Measurements from ENCODE around the gene HES6.

Gene HES6

DNA sequence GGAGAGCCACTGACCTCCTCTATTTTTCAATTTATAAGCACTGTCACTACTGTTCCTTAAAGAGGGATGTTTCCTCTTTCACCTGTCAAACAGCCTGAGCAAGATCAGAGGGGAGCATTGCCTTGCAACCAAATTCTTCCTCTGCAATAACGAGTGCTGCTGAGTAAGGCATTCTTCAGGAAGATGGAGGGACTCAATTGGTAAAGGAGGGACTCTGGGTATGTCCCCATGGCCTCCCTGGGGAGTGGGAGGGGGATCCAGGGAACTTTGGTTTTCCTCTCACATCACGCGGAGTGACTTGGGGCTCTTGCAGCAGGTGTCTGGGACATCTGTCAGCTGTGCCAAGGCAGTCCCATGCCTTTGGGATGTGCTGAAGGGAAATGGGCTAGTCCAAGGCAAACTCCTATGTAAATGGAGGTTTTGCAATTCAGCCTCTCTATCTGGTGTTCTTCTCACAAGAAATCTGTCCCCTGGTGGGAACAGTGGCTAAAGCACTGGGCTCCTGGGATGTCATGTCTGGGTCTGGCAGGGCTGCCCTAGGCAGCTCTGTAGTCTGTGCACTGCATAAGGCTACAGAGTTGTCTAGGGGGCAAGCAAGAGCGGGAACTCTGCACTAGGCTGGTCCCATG lies 14.4 kb upstream of the HES6 start:
- DNase-seq (ENCODE audit: low spot score): no peak

DNA sequence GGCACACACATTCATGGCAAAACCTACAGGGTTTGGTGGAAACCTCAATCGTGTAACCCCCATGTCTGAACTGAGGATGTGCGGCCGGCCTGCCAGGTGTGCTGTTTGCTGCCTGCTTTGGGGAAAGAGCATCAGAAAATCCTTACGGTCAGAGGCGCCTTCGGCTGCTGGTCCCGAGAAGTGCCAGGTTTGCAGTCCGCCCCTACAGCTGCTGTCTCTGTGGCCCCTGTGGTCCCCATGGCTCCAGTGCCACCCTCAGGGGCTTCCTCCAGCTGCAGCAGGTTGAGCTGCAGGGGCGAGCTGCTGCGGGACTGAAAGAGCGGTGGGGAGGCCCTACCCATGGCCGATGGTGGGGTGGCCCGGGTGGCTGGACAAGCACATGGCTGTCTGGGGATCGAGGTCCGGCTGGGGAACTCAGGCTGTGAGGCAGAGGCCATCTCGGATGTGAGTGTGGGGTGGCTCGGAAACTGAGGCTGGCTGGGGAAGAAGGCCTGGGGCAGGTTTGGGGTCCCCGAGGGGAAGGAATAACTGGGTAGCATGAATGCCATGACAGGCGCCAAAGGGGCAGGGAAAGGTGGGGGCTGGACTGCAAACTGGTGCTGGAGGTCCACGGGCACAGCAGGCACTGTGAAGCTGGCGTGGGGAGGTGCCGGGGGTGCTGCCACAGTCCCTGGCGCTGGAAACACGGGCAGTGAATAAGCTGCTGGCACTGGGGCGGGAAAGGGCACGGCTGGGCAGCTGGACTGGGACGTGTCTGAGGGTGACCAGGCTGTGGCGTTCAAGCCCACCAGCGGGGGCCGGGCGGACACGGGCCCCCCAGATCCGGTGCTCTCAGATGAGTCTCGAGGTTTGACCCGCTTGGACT lies 13.2 kb upstream of the HES6 start:
- DNase-seq (ENCODE audit: low spot score): no peak

DNA sequence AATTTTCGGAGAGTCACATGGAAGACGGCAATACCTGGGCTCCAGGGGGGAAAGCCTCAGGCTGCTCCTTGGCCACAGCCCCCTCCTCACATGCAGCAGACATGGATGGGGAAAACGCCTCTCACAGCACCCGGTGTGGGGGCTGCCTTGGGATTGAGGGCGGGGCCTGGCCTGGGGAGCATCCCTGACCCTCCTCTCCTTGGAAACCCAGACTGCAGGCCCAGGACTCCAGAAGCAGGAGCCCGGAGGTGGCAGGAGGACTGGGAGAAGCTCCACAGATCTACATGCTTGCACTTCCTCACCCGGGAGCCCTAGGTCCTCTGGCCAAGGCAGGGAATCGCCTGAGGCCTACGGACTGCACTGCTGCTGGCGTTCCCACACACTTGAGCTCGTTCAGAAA lies 12.1 kb upstream of the HES6 start:
- no peak for DNase-seq (ENCODE audit: low spot score)

DNA sequence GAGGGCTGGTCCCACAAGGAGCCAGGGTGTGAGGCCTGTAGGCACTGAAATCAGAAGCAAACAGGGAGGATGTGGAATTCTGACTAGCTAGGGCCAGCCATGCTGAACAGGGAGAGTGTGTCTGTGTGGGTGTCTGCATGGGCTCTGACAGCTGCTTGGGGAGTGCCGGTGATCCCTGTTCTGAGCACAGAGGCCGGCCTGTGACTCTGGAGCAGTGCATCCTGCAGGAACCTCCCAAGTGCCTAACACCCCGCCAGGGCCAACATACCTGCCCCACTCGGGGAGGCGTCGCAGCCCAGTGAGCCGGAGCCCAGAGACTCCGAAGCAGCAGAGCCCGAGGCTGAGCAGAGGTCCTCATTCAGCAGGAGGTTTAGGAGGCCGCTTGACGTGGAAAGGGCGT lies 11.5 kb upstream of the HES6 start:
- no peak for DNase-seq (ENCODE audit: low spot score)

DNA sequence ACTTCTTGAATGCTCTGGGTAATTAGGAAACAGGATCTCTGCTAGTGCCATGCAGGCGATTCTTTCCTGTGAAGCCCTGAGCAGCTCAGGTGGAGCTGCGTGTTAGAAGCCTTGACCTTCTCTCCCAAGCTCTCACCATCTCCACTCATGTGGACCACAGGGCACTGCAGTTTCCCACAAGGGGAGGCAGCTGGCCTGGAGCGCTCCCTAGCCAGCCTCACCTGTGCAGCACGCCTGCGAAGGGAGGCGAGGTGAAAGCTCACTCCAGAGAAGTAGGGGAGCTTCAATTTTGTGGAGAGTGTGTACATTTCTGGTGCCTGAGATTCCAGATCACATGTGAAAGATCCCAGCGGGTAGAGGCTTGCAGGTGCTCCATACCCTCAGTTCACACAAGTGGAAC lies 11.1 kb upstream of the HES6 start:
- DNase-seq (ENCODE audit: low spot score): no peak

DNA sequence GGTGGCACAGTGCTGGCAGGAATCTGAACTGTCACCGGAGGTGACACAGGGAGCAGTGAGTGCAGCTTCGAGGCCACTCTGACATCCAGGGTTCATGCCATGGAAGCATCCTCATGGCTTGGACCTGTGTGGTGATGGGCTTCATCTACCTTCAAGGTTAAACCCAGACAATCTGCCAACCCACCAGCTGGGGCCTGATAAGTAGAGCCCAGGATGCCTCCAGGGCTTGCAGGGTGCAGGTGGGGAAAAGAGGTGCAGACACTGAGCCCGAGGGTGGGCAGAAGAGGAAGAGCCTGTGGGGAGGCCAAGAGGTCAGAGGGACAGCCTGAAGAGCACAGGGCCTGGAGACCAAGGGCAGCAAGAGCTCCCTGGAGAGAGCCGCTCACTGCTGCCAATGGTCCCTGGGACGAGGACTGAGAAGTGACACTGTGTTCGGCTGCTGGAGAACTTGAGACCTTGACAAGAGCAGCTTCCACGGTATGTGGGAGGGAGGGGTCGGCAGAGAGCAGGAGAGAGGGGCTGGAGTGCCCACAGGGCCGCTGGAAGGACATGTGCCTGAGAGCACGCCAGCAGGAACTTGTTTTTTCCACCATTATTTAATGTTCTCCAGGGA lies 8.1 kb upstream of the HES6 start:
- no peak for DNase-seq (ENCODE audit: low spot score)

DNA sequence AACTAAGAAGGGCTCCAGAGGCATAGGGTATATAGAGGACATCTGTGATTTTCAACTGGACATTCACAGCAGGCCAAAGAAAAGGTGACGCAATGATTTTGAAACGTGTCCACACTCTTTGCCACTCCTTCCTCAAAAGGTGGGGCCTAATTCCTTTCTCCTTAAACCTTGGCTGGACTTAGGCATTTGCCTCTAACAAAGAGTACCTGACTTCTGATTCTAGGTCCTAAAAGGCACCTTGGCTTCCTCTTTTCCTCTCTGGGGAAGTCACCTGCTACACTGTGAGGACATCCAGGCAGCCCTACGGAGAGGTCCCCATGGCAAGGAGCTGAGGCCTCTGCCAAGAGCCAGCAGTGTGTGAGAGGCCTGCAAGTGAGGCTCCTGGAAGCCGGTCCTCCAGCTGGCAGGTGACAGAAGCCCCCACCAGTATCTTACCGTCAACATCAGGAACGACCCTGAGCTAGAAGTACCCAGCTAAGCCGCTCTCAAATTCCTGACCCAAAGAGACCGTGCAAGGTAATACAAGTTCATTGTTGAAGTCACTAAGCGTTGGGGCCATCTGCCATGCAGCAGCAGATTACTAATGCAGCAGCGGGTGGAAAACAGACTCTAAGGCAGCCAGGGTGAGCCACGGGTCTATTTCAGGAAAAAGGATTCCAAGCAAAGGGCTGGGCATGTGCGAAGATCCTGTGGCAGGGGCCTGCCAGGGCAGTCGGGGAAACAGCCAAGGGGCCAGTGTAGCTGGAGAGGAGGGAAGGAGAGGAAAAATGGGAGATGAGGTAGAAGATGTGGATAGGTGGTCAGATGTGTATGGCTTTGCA lies 7.4 kb upstream of the HES6 start:
- DNase-seq (ENCODE audit: low spot score): no peak

DNA sequence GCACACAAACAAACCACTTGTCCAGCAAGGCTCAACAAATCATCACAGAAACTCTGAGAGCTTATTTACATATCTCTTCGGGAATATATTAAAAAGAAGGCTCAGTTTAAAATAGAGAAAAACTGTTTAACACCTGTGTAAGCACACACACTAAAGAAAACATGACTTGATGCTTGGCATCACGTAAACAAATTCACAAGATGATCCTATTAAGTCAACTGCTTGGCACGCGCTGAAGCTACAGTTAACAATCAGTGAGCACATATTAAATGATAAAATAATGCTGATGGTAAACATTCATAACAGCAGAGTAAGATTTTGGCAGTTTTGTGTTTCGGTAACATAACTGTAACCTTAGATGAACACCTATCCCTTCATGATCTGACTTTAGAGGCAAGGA lies 4.3 kb upstream of the HES6 start:
- DNase-seq (ENCODE audit: low spot score): no peak

DNA sequence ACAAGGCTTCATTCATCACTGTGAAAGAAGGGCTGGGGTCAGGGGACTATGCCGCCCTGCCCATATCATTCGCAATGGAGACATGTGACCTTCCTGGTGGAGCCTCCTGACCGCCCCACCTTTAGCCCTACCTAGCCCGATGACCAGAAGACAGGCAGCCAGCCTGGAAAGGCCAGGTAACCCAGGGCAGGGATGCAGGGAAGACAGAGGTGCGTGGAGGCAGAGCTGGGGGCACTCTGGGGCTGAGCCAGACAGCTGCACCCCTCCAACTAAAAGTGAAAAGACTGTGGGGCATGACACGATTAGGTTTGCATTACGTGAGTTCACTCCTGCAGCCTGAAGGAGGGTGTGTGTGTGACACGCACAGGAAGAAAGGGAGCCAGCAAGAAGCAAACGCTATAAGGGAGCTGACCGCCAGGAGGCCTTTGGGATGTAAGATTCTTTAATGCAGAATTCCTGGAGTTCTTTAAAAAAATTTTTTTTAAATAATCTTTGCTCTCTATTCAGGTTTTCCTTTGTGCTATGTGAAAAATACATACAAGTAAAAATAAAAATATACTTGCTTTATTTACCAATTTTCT lies 3.7 kb upstream of the HES6 start:
- no peak for DNase-seq (ENCODE audit: low spot score)

DNA sequence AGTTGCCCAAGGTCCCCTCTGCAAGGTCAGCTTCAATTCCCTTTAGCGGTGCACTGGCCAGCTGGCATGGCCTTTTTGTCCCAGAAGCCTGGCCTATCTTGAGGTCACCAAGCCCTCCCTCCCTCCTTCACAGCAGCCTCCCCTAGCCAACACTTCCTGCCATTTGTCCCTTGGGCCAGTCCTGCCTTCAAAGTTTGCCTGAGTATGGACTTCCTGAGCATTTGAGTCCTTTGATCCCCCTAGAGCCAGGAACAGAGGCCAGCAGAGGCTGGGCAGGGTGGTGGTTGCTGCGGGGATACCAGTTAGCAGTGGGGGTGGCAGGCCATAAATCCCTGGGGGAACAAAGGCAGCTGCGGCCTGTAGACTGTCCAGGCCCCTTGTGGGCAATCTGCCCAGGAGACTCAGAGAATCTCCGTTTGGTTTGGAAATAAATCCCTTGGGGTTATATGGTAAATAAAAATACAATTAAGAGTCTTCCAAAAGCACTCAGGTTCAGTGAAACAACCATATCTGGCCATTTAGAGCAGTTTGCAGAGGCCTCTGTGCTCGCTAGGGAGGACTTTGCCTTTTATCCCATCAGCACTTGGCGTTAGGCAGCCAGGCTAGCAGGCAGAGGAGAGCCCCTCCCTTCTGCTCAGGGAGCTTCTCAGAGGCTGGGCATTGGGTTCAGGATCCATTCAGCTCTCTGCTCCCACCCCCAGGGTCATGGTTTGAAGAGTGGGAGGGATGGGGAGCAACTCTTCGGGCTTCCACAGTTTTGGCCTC lies 3.1 kb upstream of the HES6 start:
- DNase-seq (ENCODE audit: low spot score): no peak

DNA sequence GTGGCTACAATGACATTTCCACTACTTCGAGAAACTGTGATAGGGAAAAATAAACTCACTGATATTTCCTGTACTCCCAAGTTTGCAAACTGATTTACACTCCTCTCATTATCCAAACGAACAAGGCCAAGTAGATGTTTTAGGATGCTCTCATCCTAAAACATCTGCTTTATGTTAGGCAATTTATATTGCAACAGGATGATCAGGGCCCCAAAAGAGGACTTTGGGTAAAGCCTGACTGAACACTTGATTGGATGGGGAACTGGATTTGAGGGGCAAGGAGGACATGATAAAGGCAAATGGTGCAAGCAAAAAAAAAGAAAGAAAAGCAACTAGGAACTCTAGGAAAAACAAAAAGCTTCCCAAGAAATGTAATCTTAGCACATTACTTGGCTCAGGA lies 2.1 kb upstream of the HES6 start:
- DNase-seq (ENCODE audit: low spot score): no peak

DNA sequence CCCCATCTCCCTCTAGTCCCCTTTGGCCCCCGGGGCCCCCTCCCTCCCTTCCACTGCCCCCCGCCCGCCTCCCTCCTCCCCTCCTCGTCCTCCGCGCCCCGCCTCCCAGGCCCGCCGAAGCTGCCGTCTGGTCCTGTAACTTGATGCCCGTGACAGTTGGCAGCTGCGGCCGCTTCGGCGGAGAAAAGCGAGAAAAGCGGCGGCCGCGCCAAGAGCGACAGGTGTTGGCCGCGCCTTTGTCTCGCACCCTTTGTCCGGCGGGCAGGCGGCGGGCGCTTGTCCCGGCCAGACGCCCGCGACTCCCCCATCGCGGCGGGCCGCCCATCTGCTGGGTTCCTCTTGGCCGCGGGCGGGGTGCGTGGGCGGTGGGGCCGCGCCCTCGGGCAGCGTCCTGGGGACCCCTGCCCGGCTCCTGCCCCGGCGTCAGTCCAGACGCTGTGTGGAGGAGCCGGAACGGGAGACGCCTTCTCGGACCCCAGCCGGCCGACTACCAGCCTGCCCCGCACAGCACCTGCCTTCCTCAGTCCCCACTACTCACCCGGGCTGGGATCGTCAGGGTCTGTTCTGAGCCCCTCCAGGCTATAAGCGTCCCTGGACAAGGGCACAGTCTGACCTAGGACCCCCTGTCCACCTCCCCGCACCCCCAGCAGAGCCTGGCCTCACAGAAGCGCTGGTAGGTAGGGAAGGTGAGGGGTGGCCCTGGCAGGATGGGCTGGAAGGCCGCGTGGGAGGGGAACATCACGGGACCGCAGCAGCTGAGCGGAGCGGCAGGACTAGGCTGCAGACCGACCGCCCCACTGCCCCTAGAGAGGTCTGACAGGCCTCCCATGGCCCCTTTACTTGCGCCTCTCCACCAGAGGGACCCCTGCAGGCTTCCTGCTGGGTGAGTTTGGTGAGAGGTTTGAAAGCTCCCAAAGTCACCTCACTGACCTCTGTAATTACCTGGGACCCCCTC lies 1.2 kb upstream of the HES6 start:
- no peak for DNase-seq (ENCODE audit: low spot score)

DNA sequence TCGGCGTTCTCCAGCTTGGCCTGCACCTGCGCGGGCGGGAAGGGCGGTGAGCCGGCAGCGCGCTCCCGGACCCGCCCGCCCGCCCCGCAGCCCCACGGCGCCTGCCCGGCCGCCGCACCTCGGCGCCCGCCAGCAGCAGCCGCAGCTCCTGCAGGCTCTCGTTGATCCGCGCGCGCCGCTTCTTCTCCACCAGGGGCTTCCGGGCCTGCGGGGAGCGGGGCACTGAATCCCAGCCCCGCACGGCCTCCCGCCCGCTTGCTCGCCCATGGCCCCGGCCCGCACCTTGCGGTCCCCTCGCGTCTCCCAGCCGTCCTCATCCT lies 335 bp downstream of the HES6 start:
- DNase-seq (ENCODE audit: low spot score): no peak

DNA sequence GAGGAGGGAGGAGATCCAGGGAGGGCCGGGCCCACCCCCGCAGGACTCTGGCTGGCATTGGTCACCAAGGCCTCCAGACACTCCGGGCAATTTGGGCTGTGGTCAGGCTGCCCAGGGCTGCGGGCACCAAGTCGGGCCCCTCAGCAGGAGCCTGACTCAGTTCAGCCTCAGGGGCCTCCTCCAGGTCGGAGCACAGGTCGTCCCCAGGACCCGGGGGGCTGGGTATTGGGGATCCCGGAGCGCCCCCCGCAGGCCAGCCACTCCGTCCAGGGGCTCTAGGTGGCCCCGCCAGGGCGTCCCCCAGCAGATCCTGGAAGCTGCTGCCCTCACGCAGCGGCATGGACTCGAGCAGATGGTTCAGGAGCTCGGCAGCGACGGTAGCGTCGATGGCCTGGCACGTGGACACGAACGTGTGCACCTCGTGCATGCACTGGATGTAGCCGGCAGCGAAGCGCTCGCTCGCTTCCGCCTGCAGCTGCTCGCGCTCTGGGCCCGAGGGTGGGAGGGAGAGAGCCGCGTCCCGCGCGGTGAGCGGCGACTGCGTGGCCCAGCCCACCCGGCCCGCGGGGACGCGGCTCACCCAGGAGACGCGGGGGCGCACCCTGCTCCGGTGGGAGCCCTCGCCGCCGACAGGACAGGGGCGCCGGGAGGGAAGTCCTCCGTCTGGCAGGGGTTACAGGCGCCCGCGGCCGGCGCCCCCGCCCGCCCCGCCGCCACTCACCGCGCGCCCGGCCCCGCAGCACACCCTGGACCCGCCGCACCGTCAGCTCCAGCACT lies 884 bp downstream of the HES6 start:
- peak; percentile 30 for DNase-seq (ENCODE audit: low spot score)

DNA sequence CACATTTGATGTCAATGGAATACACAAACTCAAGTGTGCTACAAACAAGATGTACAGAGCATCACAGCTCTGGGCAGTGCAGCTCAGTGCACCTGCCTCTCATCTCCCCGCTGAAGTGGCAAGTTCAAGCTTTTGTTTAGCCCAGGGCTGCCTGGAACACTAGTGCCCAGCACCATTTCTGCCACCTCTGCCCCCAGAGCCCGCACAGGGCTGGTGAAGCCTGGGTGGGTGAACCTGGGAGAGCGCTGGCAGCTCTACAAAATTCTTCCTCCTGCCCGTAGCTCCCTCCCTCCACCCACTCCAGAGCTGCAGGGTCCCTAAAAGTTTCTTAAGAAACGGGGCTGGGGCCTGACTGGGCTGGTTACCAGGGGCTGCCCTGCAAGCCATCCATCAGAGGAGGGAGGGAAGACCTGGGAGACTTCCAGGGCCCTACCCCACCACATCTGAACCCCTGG lies 1.5 kb downstream of the HES6 start:
- no peak for DNase-seq (ENCODE audit: low spot score)

DNA sequence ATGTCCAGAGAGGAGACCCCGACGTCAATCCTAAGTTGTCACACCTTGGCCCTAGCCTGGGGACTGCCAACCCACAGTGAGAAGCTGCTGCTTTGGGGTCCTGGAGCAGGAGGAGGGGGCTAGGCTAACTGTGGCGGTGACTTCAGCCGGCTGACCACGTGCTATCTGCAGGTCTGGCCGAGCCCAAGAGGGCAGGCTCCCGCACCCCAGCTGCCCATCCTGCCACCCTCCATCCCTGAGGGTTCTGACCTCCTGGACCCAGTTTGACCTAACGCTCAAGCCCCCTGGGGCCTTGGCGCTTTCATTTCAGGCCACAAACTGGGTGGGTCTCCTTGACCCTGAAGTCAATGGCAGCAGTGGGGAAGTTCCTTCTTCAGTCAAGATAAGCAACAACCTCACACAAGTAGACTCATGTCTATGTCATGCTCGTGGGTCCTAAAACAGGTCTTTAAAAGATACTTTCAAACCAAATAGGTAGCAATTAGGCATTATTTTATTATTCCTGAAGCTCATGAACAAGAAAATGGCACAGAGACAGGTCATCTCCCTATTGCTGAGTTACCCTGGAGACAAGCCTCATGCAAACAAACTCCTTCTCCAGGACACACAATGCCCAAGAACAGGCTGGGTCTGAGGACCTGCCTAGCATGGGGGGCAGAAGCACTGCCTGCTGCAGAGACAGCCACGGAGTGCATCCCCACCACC lies 2.3 kb downstream of the HES6 start:
- no peak for DNase-seq (ENCODE audit: low spot score)

DNA sequence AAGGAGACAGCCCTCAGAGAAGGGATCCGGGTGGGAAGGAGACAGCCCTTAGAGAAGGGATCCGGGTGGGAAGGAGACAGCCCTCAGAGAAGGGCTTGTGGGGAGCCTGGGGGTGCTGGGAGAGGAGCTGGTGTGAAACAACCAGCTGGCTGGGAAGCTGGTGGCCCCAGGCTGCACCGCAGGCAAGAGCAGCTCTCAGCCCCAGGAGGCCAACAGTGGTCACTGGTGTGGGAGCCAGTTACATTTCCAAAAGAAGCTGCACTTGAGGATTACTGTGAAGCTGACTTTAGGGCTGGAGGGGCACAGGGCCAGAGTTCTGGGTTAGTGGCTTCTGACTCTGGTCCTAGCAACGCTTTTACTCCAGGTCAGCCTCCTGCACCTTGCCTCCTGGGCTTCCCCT lies 3.3 kb downstream of the HES6 start:
- DNase-seq (ENCODE audit: low spot score): no peak

DNA sequence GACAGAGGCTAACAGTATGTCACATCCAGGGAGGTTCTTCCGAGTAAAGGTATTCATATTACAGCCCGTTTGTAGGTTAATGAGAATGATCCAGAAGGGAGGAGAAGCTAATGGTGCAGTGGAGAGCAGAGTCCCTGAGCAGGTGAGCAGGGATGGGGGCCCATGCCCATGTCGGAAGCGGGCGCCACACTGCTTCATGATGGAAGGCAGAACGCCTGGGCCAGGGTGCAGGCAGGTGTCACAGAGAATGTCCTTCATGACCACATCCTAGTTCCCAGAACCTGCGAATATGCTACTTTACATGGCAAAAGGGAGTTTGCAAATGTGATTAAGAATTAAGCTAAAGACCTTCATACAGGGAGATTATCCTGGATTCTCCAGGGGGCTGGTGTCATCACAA lies 4.0 kb downstream of the HES6 start:
- DNase-seq (ENCODE audit: low spot score): no peak

DNA sequence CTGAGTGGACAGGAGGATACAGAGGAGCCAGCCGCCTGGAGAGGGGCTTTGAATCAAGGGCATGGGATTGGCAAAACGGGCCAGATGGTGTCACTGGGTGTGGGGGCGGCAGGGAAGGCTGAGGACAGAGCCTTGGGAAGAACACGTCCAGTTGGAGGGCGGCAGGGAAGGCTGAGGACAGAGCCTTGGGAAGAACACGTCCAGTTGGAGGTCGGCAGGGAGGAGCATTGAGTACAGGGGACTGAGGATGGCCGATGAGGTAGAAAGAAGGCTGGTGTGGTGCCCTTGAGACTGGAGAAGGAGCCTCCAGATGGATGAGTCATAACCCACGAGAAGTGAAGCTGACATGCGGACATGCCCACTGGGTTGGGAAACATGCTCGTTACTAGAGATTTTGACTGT lies 4.5 kb downstream of the HES6 start:
- no peak for DNase-seq (ENCODE audit: low spot score)

All from CD4-positive, alpha-beta T cell treated with Interleukin-15 for 4 hours (primary cell).